Fibroblast of villous mesenchyme (primary cell): ENCODE measurements around the gene CD22. TPM values are rescaled to one million over a fixed set of nuclear protein-coding genes. Genes with fewer than 3 reads are reported as not detected.

Experiments
- DNase-seq: peaks from one replicate; pipeline ENCODE4 v3.0.0-alpha.2; 2010; ENCODE audit warnings: low read depth
- H3K4me3 ChIP-seq: 2 replicates; pipeline ENCODE4 v1.5.1; 2011; ENCODE audit warnings: low read depth, mild to moderate bottlenecking, low read length
- total RNA-seq: library from RNA; depleted of rRNA; stranded (reverse); fragments of >200 nt; gene quantifications from 2 replicates; pipeline ENCODE4 v1.2.3, GENCODE V29; 2012
- TF ChIP-seq, protein P1 (sequence below): IDR thresholded peaks from 2 replicates; pipeline ENCODE4 v1.5.1; 2012; ENCODE audit warnings: low read depth, mild to moderate bottlenecking, low read length; ENCODE audit not compliant: insufficient read depth

CD22 gene
- total RNA-seq, 1 donor, result not detected

GRCh38 chr19:35307931-35308330 lies 21.1 kb upstream of the CD22 start:
- TF ChIP-seq, protein P1, sequence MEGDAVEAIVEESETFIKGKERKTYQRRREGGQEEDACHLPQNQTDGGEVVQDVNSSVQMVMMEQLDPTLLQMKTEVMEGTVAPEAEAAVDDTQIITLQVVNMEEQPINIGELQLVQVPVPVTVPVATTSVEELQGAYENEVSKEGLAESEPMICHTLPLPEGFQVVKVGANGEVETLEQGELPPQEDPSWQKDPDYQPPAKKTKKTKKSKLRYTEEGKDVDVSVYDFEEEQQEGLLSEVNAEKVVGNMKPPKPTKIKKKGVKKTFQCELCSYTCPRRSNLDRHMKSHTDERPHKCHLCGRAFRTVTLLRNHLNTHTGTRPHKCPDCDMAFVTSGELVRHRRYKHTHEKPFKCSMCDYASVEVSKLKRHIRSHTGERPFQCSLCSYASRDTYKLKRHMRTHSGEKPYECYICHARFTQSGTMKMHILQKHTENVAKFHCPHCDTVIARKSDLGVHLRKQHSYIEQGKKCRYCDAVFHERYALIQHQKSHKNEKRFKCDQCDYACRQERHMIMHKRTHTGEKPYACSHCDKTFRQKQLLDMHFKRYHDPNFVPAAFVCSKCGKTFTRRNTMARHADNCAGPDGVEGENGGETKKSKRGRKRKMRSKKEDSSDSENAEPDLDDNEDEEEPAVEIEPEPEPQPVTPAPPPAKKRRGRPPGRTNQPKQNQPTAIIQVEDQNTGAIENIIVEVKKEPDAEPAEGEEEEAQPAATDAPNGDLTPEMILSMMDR, result no peak
- DNase-seq, result no peak
- no peak overlapping the region for H3K4me3 ChIP-seq

- no peak for DNase-seq
- TF ChIP-seq, protein P1, result no peak
- no peak overlapping the region for H3K4me3 ChIP-seq
Measured at GRCh38 chr19:35308910-35309309, 20.1 kb upstream of the CD22 start.

DNA sequence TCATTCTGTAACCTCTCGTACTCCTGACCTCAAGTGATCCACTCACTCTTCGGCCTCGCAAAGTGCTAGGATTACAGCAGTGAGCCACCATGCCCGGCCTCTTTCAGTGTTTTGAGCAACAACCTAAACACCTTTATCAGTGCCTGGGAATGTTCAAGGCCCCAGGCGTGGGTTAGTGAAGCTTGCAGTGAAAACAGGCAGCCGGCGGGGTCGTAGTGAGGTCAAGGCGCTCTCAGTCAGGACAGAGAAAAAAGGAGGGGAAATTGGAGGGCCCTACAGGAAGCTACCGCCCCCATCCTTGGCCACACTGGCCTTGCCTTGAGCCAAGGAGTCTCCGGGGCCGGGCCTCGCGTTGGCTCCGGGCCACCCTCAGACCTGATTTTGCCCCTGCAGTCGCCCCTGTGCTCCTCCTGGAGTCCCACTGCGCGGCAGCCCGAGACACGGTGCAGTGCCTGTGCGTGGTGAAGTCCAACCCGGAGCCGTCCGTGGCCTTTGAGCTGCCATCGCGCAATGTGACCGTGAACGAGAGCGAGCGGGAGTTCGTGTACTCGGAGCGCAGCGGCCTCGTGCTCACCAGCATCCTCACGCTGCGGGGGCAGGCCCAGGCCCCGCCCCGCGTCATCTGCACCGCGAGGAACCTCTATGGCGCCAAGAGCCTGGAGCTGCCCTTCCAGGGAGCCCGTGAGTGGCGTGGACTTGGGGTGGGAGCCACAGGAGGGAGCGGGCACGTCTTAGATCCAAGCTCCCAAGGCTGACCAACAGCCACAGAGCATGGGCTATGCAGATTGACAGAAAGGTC lies 19.3 kb upstream of the CD22 start:
- DNase-seq, result peak; percentile 74
- no peak overlapping the region for H3K4me3 ChIP-seq
- TF ChIP-seq, protein P1, result no peak

DNA sequence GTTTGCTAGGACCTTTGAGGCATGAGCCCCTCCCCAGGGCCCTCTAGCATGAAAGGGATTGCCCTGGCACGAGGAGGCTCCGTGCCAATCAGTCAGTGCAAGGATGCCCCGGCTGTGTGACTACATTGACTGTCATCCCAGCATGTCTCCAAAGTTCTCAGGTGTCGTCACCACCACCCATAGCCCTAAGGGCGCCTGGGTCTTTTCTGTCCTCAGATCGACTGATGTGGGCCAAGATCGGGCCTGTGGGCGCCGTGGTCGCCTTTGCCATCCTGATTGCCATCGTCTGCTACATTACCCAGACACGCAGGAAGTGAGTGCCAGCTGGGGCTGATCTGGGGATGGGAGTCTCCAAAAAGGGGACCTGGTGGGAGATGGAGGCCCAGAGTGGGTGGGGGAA lies 18.7 kb upstream of the CD22 start:
- no peak overlapping the region for H3K4me3 ChIP-seq
- DNase-seq, result no peak
- TF ChIP-seq, protein P1, result no peak

- H3K4me3 ChIP-seq, result no peak overlapping the region
- TF ChIP-seq, protein P1, result no peak
- DNase-seq, result no peak
Measured at GRCh38 chr19:35310811-35311465, 18.0 kb upstream of the CD22 start.

- TF ChIP-seq, protein P1, result no peak
- no peak overlapping the region for H3K4me3 ChIP-seq
- DNase-seq, result no peak
Measured at GRCh38 chr19:35311901-35312665, 16.9 kb upstream of the CD22 start.
